Left lobe of liver (tissue), 2 donors: ENCODE results near the gene SYCP2L. TPM values are rescaled to one million over a fixed set of nuclear protein-coding genes. Genes with fewer than 3 reads are reported as not detected.
A peak's percentile ranks its signal among the peaks of the same experiment; 100 is the strongest.
"Not testable (repeated sequence)": the region's sequence is repeated elsewhere in the genome, so short reads cannot be mapped to it uniquely, and the experiment has no call there.

Experiments used
- ATAC-seq: fragments of 200-7000 bp; cut with Tn5 transposase; one replicate; pipeline ENCODE4 v1.9.1; 2020; ENCODE audit warnings: mild to moderate bottlenecking, moderate library complexity
- DNase-seq: peaks from one replicate; pipeline ENCODE4 v3.0.0-alpha.2; 2020; ENCODE audit warnings: low spot score
- total RNA-seq: library from RNA; stranded (reverse); gene quantifications from one replicate; pipeline ENCODE4 v1.2.1, GENCODE V29; 2021
- donor health status: DM: no; HTN: no; CAD: no; lungs with moderate emphysema.
- donor health status: DM: no; HTN: yes; CAD: no.

SYCP2L gene
- total RNA-seq, 1 donor from 2014 or later = 0.43 TPM

- DNase-seq (no peak), ATAC-seq (no peak)
These were observed 115.3 kb downstream of the SYCP2L start for GRCh38 chr6:11002176-11002575.

- DNase-seq, ATAC-seq: not testable (repeated sequence)
These were observed 116.4 kb downstream of the SYCP2L start for GRCh38 chr6:11003297-11003696.

GRCh38 chr6:11006061-11006460, 119.2 kb downstream of the SYCP2L start:
- no peak for ATAC-seq
- DNase-seq = no peak

- DNase-seq = no peak
These were observed 121.1 kb downstream of the SYCP2L start for GRCh38 chr6:11007715-11008608.

GRCh38 chr6:11008821-11009220, 122.0 kb downstream of the SYCP2L start:
- DNase-seq (no peak), ATAC-seq (no peak)

More at GRCh38 chr6:11007715-11008608, 121.1 kb downstream of the SYCP2L start:
- peak; percentile 19 for ATAC-seq

GRCh38 chr6:11009353-11009752, 122.5 kb downstream of the SYCP2L start:
- DNase-seq = no peak
- no peak for ATAC-seq

- DNase-seq = peak; percentile 59
- ATAC-seq = peak; percentile 89
These were observed 125.0 kb downstream of the SYCP2L start for GRCh38 chr6:11011787-11012234.

- ATAC-seq (peak; percentile 66), DNase-seq (no peak)
These were observed 125.5 kb downstream of the SYCP2L start for GRCh38 chr6:11012295-11012754.

- no peak for ATAC-seq
- DNase-seq = no peak
These were observed 126.3 kb downstream of the SYCP2L start for GRCh38 chr6:11012976-11013720.

- ATAC-seq (no peak), DNase-seq (no peak)
These were observed 126.8 kb downstream of the SYCP2L start for GRCh38 chr6:11013721-11014070.

GRCh38 chr6:11015102-11015501, 128.2 kb downstream of the SYCP2L start:
- DNase-seq (no peak), ATAC-seq (no peak)

- ATAC-seq (no peak), DNase-seq (no peak)
These were observed 129.6 kb downstream of the SYCP2L start for GRCh38 chr6:11016452-11016851.

- ATAC-seq = no peak
- no peak for DNase-seq
These were observed 130.2 kb downstream of the SYCP2L start for GRCh38 chr6:11017090-11017489.

- ATAC-seq (no peak), DNase-seq (no peak)
These were observed 131.4 kb downstream of the SYCP2L start for GRCh38 chr6:11018225-11018624.

- DNase-seq (no peak), ATAC-seq (no peak)
These were observed 134.2 kb downstream of the SYCP2L start for GRCh38 chr6:11021003-11021402.

- no peak for ATAC-seq
These were observed 134.9 kb downstream of the SYCP2L start for GRCh38 chr6:11021714-11022113.

GRCh38 chr6:11023032-11023431, 136.2 kb downstream of the SYCP2L start:
- ATAC-seq = no peak
- DNase-seq = no peak

More at GRCh38 chr6:11021714-11022113, 134.9 kb downstream of the SYCP2L start:
- no peak for DNase-seq

Other genes with a start within 250 kb of the SYCP2L start
- 2.2 TPM for gene C6orf52, start 192.4 kb upstream of the SYCP2L start, total RNA-seq
- gene PAK1IP1, start 192.1 kb upstream of the SYCP2L start, total RNA-seq = 4.2 TPM
- 52.0 TPM for gene TMEM14C, start 164.0 kb upstream of the SYCP2L start, total RNA-seq
- 48.1 TPM for gene TMEM14B, start 139.2 kb upstream of the SYCP2L start, total RNA-seq
- gene MAK, start 48.5 kb upstream of the SYCP2L start, total RNA-seq = not detected
- not detected for gene GCM2, start 5.0 kb upstream of the SYCP2L start, total RNA-seq
- 5.9 TPM for gene ELOVL2, start 157.3 kb downstream of the SYCP2L start, total RNA-seq
- 5.9 TPM for gene SMIM13, start 206.8 kb downstream of the SYCP2L start, total RNA-seq
- 0.08 TPM for gene ERVFRD-1, start 224.7 kb downstream of the SYCP2L start, total RNA-seq